Cardiac fibroblast (primary cell): ENCODE results near the gene EXOSC3.

Experiments used
- DNase-seq, 2 donors: peaks; one replicate each; pipeline versions ENCODE4 v3.0.0 to v3.0.0-alpha.2; 2010; ENCODE audit warnings: low read depth in 2 of 2
- H3K4me3 ChIP-seq, 2 donors: replicated peaks in 1 of 2; 1 replicate in 1 of 2; 2 replicates in 1 of 2; pipeline ENCODE4 v1.5.1; 2011; ENCODE audit warnings: low read depth in 2 of 2, low read length in 2 of 2, mild to moderate bottlenecking in 2 of 2, moderate library complexity in 1 of 2
- CTCF ChIP-seq: IDR thresholded peaks from one replicate; pipeline ENCODE4 v1.5.1; 2011; ENCODE audit warnings: low read depth, mild to moderate bottlenecking, low read length, inconsistent platforms

Gene EXOSC3

GRCh38 chr9:37732086-37732741, 52.6 kb downstream of the EXOSC3 start:
- no peak for DNase-seq
- TF ChIP-seq CTCF, result no peak
- H3K4me3 ChIP-seq, result no peak overlapping the region

GRCh38 chr9:37730839-37731238, 54.0 kb downstream of the EXOSC3 start:
- no peak for TF ChIP-seq CTCF
- no peak for DNase-seq
- no peak overlapping the region for H3K4me3 ChIP-seq

- no peak for DNase-seq
- no peak for TF ChIP-seq CTCF
- H3K4me3 ChIP-seq, result no peak overlapping the region
These were observed 54.6 kb downstream of the EXOSC3 start for GRCh38 chr9:37730256-37730655.
